ENCODE results near the gene EID1. TPM values are rescaled to one million over a fixed set of nuclear protein-coding genes. Genes with fewer than 3 reads are reported as not detected.

The EID1 gene
- total and polyA plus RNA-seq, 9 of the 15 experiments (the other 6 are each of a cell fraction or from before 2014, with no cell fraction given), result 46.5 to 211 (median 143) TPM

DNA sequence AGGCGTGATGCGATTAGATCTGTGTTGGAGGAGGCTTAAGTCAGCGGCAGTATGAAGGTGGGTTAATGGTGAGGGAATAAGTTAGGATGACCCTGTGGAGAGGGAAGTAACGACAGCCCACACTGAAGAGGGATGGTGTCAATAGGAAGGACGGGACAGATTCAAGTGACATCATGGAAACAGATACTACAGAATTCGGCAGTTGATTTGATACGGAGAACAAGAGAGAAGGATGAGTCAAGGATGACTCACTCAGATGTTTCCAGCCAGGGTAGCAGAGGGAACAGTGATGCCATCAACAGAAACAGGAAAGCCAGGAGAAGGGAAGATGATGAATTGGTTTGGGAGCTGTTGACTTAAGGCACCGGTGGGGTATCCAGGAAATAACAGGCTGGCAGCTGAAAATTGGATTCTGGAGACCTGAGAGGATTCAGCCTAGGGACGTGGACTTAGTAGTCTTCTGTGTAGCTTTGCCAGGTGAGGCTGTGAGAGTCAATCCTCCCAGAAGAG is 47.8 kb downstream of the EID1 start (continued):
- peak; percentile 88 for TF ChIP-seq NCOA1 (IDR thresholded peaks at IDR 0.05; ENCODE audit: low read depth)
- peak; percentile 100 for TF ChIP-seq FOSL1 (tag; conservative IDR thresholded peaks at IDR 0.05)
- TF ChIP-seq, protein P1, sequence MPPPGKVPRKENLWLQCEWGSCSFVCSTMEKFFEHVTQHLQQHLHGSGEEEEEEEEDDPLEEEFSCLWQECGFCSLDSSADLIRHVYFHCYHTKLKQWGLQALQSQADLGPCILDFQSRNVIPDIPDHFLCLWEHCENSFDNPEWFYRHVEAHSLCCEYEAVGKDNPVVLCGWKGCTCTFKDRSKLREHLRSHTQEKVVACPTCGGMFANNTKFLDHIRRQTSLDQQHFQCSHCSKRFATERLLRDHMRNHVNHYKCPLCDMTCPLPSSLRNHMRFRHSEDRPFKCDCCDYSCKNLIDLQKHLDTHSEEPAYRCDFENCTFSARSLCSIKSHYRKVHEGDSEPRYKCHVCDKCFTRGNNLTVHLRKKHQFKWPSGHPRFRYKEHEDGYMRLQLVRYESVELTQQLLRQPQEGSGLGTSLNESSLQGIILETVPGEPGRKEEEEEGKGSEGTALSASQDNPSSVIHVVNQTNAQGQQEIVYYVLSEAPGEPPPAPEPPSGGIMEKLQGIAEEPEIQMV (tag; conservative IDR thresholded peaks at IDR 0.05; ENCODE audit: low read depth), result no peak
- peak; percentile 22 to 51; a peak in 2 of 4 replicates for TF ChIP-seq FOXA3 (CRISPR knock-in tag; conservative IDR thresholded peaks at IDR 0.05 in 1 of 2, IDR thresholded peaks at IDR 0.05 in 1 of 2)
- TF ChIP-seq, protein P2, sequence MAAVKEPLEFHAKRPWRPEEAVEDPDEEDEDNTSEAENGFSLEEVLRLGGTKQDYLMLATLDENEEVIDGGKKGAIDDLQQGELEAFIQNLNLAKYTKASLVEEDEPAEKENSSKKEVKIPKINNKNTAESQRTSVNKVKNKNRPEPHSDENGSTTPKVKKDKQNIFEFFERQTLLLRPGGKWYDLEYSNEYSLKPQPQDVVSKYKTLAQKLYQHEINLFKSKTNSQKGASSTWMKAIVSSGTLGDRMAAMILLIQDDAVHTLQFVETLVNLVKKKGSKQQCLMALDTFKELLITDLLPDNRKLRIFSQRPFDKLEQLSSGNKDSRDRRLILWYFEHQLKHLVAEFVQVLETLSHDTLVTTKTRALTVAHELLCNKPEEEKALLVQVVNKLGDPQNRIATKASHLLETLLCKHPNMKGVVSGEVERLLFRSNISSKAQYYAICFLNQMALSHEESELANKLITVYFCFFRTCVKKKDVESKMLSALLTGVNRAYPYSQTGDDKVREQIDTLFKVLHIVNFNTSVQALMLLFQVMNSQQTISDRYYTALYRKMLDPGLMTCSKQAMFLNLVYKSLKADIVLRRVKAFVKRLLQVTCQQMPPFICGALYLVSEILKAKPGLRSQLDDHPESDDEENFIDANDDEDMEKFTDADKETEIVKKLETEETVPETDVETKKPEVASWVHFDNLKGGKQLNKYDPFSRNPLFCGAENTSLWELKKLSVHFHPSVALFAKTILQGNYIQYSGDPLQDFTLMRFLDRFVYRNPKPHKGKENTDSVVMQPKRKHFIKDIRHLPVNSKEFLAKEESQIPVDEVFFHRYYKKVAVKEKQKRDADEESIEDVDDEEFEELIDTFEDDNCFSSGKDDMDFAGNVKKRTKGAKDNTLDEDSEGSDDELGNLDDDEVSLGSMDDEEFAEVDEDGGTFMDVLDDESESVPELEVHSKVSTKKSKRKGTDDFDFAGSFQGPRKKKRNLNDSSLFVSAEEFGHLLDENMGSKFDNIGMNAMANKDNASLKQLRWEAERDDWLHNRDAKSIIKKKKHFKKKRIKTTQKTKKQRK (IDR thresholded peaks at IDR 0.05; ENCODE audit: borderline replicate concordance, low read depth, low read length), result no peak
- TF ChIP-seq SMARCC2 (IDR thresholded peaks at IDR 0.05; ENCODE audit: low read depth), result peak; percentile 72; the same call in 1 of the 2 replicates
- no peak for TF ChIP-seq STAT5A (IDR thresholded peaks at IDR 0.05; ENCODE audit: borderline replicate concordance, low read length)
- peak; percentile 78; the same call in 1 of the 2 replicates for TF ChIP-seq MTA3 (IDR thresholded peaks at IDR 0.05; ENCODE audit: borderline replicate concordance)
- TF ChIP-seq CBX3 (IDR thresholded peaks at IDR 0.05; ENCODE audit: borderline replicate concordance in 1 of 2, low read length in 2 of 2), result no peak
- no peak for TF ChIP-seq ELF2 (CRISPR knock-in tag; IDR thresholded peaks at IDR 0.05)
- TF ChIP-seq NUFIP1 (IDR thresholded peaks at IDR 0.05; ENCODE audit: partially characterized antibody), result no peak
